ENCODE results near the gene ALK.

The ALK gene

DNA sequence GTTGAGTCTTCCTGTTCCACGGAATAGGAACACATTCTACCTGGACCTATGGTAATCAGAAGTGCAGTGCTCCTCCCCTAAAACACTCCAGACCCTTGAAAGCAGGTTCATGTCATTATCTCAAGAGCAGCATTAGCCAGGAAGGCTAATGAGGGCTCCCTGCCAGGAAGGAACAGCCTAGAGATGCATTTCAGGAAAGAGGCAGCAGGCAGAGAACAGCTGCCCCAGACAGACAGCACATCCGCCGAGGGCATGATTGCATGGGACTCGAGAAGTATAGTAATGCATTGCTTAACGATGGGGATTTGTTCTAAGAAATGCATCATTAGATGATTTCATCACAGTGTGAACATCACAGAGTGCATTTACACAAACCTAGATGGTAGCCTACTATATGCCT is 171.5 kb downstream of the ALK start:
- no peak for DNase-seq (ENCODE audit: low spot score)
- TF ChIP-seq, protein P1, sequence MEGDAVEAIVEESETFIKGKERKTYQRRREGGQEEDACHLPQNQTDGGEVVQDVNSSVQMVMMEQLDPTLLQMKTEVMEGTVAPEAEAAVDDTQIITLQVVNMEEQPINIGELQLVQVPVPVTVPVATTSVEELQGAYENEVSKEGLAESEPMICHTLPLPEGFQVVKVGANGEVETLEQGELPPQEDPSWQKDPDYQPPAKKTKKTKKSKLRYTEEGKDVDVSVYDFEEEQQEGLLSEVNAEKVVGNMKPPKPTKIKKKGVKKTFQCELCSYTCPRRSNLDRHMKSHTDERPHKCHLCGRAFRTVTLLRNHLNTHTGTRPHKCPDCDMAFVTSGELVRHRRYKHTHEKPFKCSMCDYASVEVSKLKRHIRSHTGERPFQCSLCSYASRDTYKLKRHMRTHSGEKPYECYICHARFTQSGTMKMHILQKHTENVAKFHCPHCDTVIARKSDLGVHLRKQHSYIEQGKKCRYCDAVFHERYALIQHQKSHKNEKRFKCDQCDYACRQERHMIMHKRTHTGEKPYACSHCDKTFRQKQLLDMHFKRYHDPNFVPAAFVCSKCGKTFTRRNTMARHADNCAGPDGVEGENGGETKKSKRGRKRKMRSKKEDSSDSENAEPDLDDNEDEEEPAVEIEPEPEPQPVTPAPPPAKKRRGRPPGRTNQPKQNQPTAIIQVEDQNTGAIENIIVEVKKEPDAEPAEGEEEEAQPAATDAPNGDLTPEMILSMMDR (IDR thresholded peaks at IDR 0.05; ENCODE audit: extremely low read depth, missing control alignments), result no peak

DNA sequence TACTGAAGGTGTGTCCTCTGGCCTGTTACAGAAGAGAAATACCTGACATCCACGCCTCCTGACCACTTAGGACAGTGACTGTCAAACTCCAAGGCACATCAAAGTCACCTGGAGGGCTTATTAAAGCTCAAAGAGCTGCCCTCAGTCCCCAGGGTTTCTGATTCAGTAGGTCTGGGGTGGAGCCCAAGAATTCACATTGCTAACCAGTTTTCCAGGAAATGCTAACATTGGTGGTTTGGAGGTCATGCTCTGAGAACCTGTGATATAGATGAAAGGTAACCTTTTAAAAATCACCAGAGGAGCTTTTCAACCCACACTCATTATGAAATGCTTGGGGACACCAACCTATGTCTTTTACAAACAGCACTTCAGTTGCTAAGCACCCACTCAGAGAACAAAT is 172.3 kb downstream of the ALK start:
- no peak for DNase-seq (ENCODE audit: low spot score)
- TF ChIP-seq, protein P1 (IDR thresholded peaks at IDR 0.05; ENCODE audit: extremely low read depth, missing control alignments), result no peak

- DNase-seq (ENCODE audit: low spot score), result no peak
- TF ChIP-seq, protein P1 (IDR thresholded peaks at IDR 0.05; ENCODE audit: extremely low read depth, missing control alignments), result no peak
These were observed 173.5 kb downstream of the ALK start for GRCh38 chr2:29747786-29748470.

DNA sequence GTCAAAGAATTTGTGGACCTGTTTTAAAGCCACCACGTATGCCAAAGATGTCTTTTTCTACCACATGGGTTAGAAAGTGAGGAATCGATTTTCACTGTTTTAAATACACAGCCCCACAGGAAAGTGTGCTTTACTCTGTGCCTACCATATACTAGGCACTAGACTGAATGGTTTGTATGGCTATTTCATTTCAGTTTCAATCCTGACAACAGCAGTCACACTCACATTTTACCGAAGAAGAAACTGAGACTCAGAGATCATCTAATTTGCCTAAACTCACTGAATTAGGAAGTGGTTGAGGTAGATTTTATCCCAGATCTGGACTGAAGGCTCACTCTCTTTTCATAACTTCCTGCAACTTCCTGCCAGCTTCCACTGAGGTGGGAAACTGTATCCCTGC is 176.4 kb downstream of the ALK start:
- peak; percentile 24 for DNase-seq (ENCODE audit: low spot score)
- TF ChIP-seq, protein P1 (IDR thresholded peaks at IDR 0.05; ENCODE audit: extremely low read depth, missing control alignments), result no peak

DNA sequence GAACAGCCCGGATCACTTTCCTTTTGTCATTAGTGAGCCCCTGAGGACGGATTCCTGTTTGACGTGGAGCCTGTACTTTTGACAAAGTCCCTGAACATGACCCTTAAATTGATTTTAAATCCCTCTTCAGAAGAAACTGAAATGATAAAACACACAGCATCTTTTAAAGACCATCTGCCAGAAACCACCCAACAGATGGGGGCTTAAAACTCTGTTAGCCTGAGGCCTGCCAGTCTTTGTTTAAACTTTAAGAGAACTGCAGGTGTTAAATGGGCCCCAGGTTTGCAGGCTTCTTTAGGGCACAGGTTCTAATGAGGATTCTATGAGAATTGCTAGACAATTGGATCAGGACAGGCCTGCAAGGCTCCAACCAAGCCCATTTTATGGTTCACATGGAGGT is 177.9 kb downstream of the ALK start:
- TF ChIP-seq, protein P1 (IDR thresholded peaks at IDR 0.05; ENCODE audit: extremely low read depth, missing control alignments), result no peak

GRCh38 chr2:29742656-29743055 is 178.7 kb downstream of the ALK start:
- DNase-seq (ENCODE audit: low spot score), result no peak
- TF ChIP-seq, protein P1 (IDR thresholded peaks at IDR 0.05; ENCODE audit: extremely low read depth, missing control alignments), result no peak

More for the DNA sequence above, 177.9 kb downstream of the ALK start:
- DNase-seq (ENCODE audit: low spot score), result no peak

DNA sequence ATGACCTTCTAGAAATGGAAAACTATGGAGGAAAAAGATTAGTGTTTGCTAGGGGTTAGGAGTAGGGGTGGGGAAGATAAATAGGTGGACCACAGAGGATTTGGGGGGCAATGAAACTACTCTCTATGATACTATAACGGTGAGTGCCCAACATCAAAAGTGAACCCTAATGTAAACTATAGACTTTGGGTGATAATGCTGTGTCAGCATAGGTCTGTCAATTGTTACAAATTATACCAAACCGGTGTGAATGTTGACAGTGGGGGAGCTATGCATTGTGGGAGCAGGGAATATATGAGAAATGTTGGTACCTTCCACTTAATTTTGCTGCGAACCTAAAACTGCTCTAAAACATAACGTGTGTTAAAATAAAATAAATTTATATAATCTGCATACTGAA is 180.3 kb downstream of the ALK start:
- DNase-seq (ENCODE audit: low spot score), result no peak
- TF ChIP-seq, protein P1 (IDR thresholded peaks at IDR 0.05; ENCODE audit: extremely low read depth, missing control alignments), result no peak

Measured in GM20000 (cell line).